Activated CD8-positive, alpha-beta T cell treated with anti-CD3 and anti-CD28 coated beads for 36 hours (primary cell): ENCODE data around the gene HJV. TPM values are rescaled to one million over a fixed set of nuclear protein-coding genes. Genes with fewer than 3 reads are reported as not detected.

Source experiments
- ATAC-seq: fragments of 200-7000 bp; cut with Tn5 transposase; one replicate; pipeline ENCODE4 v1.10.0; 2021; ENCODE audit warnings: mild to moderate bottlenecking, moderate library complexity
- CTCF ChIA-PET: fragments of 350-600 bp; sonication (Branson Sonifier 250); formaldehyde crosslinking; loops from one replicate; lab custom pipeline; 2021; ENCODE audit warnings: antibody characterized with exemption; lab: Charles Lee
- POLR2A ChIA-PET: fragments of 350-600 bp; sonication (Branson Sonifier 250); formaldehyde crosslinking; loops from one replicate; lab custom pipeline; 2021; ENCODE audit warnings: antibody characterized with exemption; lab: Charles Lee
- DNase-seq: peaks from one replicate; pipeline ENCODE4 v3.0.0-alpha.2; 2020
- H3K27ac Mint-ChIP-seq: one replicate; pipeline ENCODE4 v1.8.0; 2021; ENCODE audit warnings: mild to moderate bottlenecking, mixed read lengths
- H3K27me3 Mint-ChIP-seq: one replicate; pipeline ENCODE4 v1.8.0; 2021; ENCODE audit warnings: mixed read lengths
- H3K36me3 Mint-ChIP-seq: one replicate; pipeline ENCODE4 v1.8.0; 2021; ENCODE audit warnings: low read depth, mixed read lengths
- H3K4me1 Mint-ChIP-seq: one replicate; pipeline ENCODE4 v1.8.0; 2021; ENCODE audit warnings: low read depth, mixed read lengths
- H3K4me3 Mint-ChIP-seq: one replicate; pipeline ENCODE4 v1.8.0; 2021; ENCODE audit warnings: mild to moderate bottlenecking, moderate library complexity, mixed read lengths
- H3K9me3 Mint-ChIP-seq: one replicate; pipeline ENCODE4 v1.8.0; 2021; ENCODE audit warnings: mixed read lengths
- CTCF ChIP-seq: fragments of 200-600 bp; IDR thresholded peaks from one replicate; pipeline ENCODE4 v1.8.0; 2022; ENCODE audit warnings: antibody characterized with exemption, mild to moderate bottlenecking
- intact Hi-C: fragments of 100-400 bp; cut with micrococcal nuclease; formaldehyde crosslinking; loops from one replicate; pipeline ENCODE4 v1.10.0; 2022
- total RNA-seq, 2 experiments: library from RNA; stranded (reverse); gene quantifications; one replicate each; pipeline ENCODE4 v1.2.3, GENCODE V29; 2021

The HJV gene
- total RNA-seq, 2 experiments from 2014 or later = not detected

- no peak for TF ChIP-seq CTCF
- H3K36me3 Mint-ChIP-seq = peaks cover 22% of the 10 kb centered on the region
- peaks cover 4% of the 10 kb centered on the region for H3K9me3 Mint-ChIP-seq
- H3K27ac Mint-ChIP-seq = peak overlapping the region; percentile 74
- no peak overlapping the region for H3K4me3 Mint-ChIP-seq
- POLR2A ChIA-PET = interaction anchor here (0.7 to 14.1 kb wide), 8 partner anchors 4 to 72 kb away, joined by 3 to 446 read pairs (median 4); partner anchors contain the start of genes ANKRD34A, POLR3GL, RBM8A and TXNIP
- DNase-seq (no peak), ATAC-seq (peak; percentile 24)
- H3K27me3 Mint-ChIP-seq = no peaks in the 10 kb centered on the region
- intact Hi-C loops = no loop called here
- CTCF ChIA-PET = interaction anchor here (0.9 to 13.6 kb wide), 4 partner anchors 9 to 143 kb away, joined by 3 to 147 read pairs (median 10); partner anchors contain the start of gene NUDT17
- H3K4me1 Mint-ChIP-seq = peaks cover 70% of the 10 kb centered on the region
Measured at GRCh38 chr1:145988773-145989172, 32.8 kb downstream of the HJV start.

- Mint-ChIP-seq H3K27me3 (no peaks in the 10 kb centered on the region), H3K4me3 (no peak overlapping the region), H3K36me3 (peaks cover 14% of the 10 kb centered on the region), H3K27ac (peak overlapping the region; percentile 29), H3K9me3 (peaks cover 4% of the 10 kb centered on the region), H3K4me1 (peaks cover 72% of the 10 kb centered on the region)
- ATAC-seq (no peak), DNase-seq (no peak)
- CTCF ChIA-PET = interaction anchor here (0.9 to 13.6 kb wide), 4 partner anchors 8 to 19 kb away, joined by 3 to 147 read pairs (median 10); partner anchors contain the start of gene TXNIP
- no peak for TF ChIP-seq CTCF
- intact Hi-C loops = no loop called here
- POLR2A ChIA-PET = interaction anchor here (1.0 to 14.1 kb wide), 7 partner anchors 5 to 71 kb away, joined by 3 to 446 read pairs (median 5); partner anchors contain the start of genes RBM8A and TXNIP
Measured at GRCh38 chr1:145987926-145988325, 33.6 kb downstream of the HJV start.

- no peak for TF ChIP-seq CTCF
- Mint-ChIP-seq H3K27ac (no peak overlapping the region), H3K4me1 (peaks cover 72% of the 10 kb centered on the region), H3K36me3 (peaks cover 1% of the 10 kb centered on the region), H3K9me3 (peaks cover 4% of the 10 kb centered on the region), H3K27me3 (no peaks in the 10 kb centered on the region), H3K4me3 (no peak overlapping the region)
- intact Hi-C loops = no loop called here
- CTCF ChIA-PET = interaction anchor here (1.1 to 13.6 kb wide), 3 partner anchors 7 to 20 kb away, joined by 3 to 147 read pairs (median 14); partner anchors contain the start of gene TXNIP
- ATAC-seq = no peak
- POLR2A ChIA-PET = interaction anchor here (1.2 to 14.1 kb wide), 4 partner anchors 4 to 61 kb away, joined by 3 to 446 read pairs (median 224); partner anchors contain the start of gene TXNIP
- no peak for DNase-seq
Measured at GRCh38 chr1:145986551-145986950, 35.0 kb downstream of the HJV start.

- Mint-ChIP-seq H3K9me3 (peaks cover 4% of the 10 kb centered on the region), H3K36me3 (no peaks in the 10 kb centered on the region), H3K27me3 (no peaks in the 10 kb centered on the region), H3K27ac (peak overlapping the region; percentile 77), H3K4me3 (peak overlapping the region; percentile 2), H3K4me1 (peaks cover 70% of the 10 kb centered on the region)
- TF ChIP-seq CTCF = no peak
- ChIA-PET CTCF (interaction anchor here (0.8 to 13.6 kb wide), 3 partner anchors 7 to 22 kb away, joined by 3 to 147 read pairs (median 4); partner anchors contain the start of gene TXNIP), POLR2A (interaction anchor here (1.2 to 14.1 kb wide), 2 partner anchors 7 to 61 kb away, joined by 3 to 446 read pairs; partner anchors contain the start of gene TXNIP)
- DNase-seq (peak; percentile 29), ATAC-seq (no peak)
- intact Hi-C loops = no loop called here
Measured at GRCh38 chr1:145985502-145986439, 35.8 kb downstream of the HJV start.
